NCI-H146 treated with DMSO at 0.1 percent for 48 hours (cell line): ENCODE results near the gene PLAGL2.

Experiments
- DNase-seq: peaks from one replicate; lab custom pipeline; 2025; ENCODE audit not compliant: unreplicated experiment; lab: John Stamatoyannopoulos, UW

Gene PLAGL2

DNA sequence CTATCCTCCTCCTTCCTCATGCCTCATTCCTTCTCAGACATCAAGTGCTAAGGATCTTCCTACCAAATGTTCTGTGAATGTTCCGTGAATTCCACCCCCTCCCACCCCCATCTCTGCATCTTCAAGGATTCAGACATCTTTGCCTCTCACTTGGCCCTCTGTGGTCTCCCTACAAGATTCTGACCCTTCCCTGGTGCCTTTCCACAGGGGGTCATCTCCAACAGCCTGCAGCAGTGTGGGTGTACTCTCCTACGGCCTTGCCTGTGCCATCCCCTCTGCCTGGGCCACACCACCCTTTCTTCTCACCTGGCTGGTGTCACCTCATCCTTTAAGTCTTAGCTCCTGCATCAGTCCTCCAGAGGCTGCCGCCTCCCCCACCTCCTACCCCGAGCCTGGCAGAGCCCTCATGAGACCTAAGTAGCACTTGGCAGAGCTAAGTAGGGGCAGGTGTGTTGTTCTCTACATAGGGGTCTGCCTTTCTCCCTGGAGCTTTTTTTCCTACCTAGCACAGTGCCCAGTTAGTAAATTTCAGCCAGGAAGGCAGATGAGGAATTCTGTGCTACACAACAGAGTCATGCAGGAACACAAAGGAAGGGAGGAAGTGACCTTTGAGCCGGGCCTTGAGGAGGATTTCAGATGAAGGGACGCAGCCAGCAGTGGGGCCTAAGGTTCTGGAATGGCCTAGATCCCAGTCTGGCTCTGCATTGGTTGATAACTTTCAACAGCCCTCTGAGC, 55.0 kb downstream of the PLAGL2 start:
- no peak for DNase-seq

DNA sequence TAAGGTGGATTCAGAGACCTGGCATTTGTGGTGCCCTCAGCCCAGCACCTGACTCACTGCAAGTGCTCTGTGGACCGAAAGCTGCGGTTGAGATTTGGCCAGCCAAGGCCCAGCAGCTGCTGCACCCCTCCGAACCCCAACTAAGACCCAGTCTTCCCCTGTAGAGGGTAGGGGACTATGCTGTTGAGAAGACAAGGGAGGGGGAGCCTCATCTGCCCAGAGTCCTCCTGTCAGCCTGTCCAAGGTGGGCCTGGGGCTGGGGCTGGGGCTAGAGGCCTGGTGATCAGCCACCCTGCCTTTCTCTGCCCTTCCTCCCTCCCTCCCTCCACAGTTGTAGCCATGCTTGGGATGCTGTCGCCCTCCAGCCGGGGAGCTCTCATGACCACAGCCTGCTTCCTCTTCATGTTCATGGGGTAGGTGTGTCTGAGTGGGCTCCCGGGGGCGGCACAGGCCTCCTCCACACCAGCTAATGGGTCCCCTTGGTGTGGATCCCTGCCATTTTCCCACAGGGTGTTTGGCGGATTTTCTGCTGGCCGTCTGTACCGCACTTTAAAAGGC, 57.2 kb downstream of the PLAGL2 start:
- DNase-seq, result no peak

DNA sequence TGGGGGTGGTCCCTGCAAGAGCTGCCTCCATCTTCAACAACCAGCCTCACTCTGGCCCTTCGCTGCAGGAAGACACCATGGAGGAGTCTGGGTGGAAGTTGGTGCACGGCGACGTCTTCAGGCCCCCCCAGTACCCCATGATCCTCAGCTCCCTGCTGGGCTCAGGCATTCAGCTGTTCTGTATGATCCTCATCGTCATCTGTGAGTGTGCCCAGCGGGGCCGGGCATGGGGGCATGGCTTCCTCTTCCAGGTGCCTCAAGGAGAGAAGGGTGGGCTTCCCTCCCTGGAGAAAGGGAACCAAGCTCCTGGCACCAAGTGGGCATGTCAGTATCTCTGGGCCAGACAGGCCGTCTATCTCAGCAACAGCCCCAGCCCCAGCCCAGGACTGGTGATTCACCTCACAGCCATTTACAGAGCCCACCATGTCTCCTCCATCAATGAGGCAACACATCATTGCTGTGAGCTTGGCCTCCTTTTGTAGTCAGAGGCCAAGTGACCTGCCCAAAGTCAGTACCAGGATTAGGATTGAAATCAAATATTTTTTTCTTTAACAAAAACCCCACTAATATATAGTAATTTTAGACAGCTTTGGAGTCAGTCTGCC, 57.9 kb downstream of the PLAGL2 start:
- no peak for DNase-seq

- no peak for DNase-seq
Measured at GRCh38 chr20:32144898-32145662, 62.5 kb downstream of the PLAGL2 start.

GRCh38 chr20:32142991-32143390, 64.6 kb downstream of the PLAGL2 start:
- no peak for DNase-seq
